SK-N-SH treated with all-trans-retinoic acid at 6 μM for 48 hours (cell line): ENCODE data around the gene TAF1C.

Source experiments
- ATAC-seq: fragments of 200-7000 bp; cut with Tn5 transposase; 3 replicates; pipeline ENCODE4 v1.9.1; 2020; ENCODE audit warnings: mild to moderate bottlenecking, moderate library complexity
- ARNTL ChIP-seq: fragments of 450-650 bp; formaldehyde crosslinking; IDR thresholded peaks from 2 replicates; pipeline ENCODE4 v1.5.0; 2020; ENCODE audit warnings: low read depth, mild to moderate bottlenecking, moderate library complexity, borderline replicate concordance
- BACH2 ChIP-seq: fragments of 250-450 bp; sonication (Bioruptor Pico); IDR thresholded peaks from 2 replicates; pipeline ENCODE4 v1.9.0; 2021; ENCODE audit warnings: mild to moderate bottlenecking, borderline replicate concordance
- CREB5 ChIP-seq: fragments of 250-450 bp; sonication (Bioruptor Pico); IDR thresholded peaks from 2 replicates; pipeline ENCODE4 v1.5.1; 2020; ENCODE audit warnings: low read depth, mild to moderate bottlenecking, moderate library complexity
- CSDC2 ChIP-seq: fragments of 250-450 bp; sonication (Bioruptor Pico); IDR thresholded peaks from 2 replicates; pipeline ENCODE4 v1.5.0; 2020; ENCODE audit warnings: mild to moderate bottlenecking, moderate library complexity
- ESRRG ChIP-seq: fragments of 250-450 bp; sonication (Bioruptor Pico); IDR thresholded peaks from 2 replicates; pipeline ENCODE4 v1.6.1; 2021; ENCODE audit warnings: mild to moderate bottlenecking
- GLIS3 ChIP-seq: fragments of 250-450 bp; sonication (Bioruptor Pico); IDR thresholded peaks from 2 replicates; pipeline ENCODE4 v1.5.0; 2020; ENCODE audit warnings: mild to moderate bottlenecking, moderate library complexity
- OSR1 ChIP-seq: fragments of 250-450 bp; sonication (Bioruptor Pico); IDR thresholded peaks from 2 replicates; pipeline ENCODE4 v1.8.0; 2022; ENCODE audit warnings: moderate library complexity, mild to moderate bottlenecking, inconsistent platforms
- PATZ1 ChIP-seq: fragments of 250-450 bp; sonication (Bioruptor Pico); IDR thresholded peaks from 2 replicates; pipeline ENCODE4 v1.8.0; 2020; ENCODE audit warnings: mild to moderate bottlenecking, moderate library complexity, borderline replicate concordance
- POU6F1 ChIP-seq: fragments of 250-450 bp; sonication (Bioruptor Pico); IDR thresholded peaks from 2 replicates; pipeline ENCODE4 v1.8.0; 2021; ENCODE audit warnings: low read depth, mild to moderate bottlenecking, moderate library complexity, borderline replicate concordance
- PPARA ChIP-seq: fragments of 250-450 bp; sonication (Bioruptor Pico); IDR thresholded peaks from 2 replicates; pipeline ENCODE4 v1.5.0; 2020; ENCODE audit warnings: mild to moderate bottlenecking, borderline replicate concordance
- RARB ChIP-seq: fragments of 250-450 bp; sonication (Bioruptor Pico); IDR thresholded peaks from 2 replicates; pipeline ENCODE4 v1.8.0; 2021; ENCODE audit warnings: mild to moderate bottlenecking, moderate library complexity
- SNAI2 ChIP-seq: fragments of 250-450 bp; sonication (Bioruptor Pico); IDR thresholded peaks from 2 replicates; pipeline ENCODE4 v1.5.0; 2020; ENCODE audit warnings: mild to moderate bottlenecking, moderate library complexity
- TCF4 ChIP-seq: fragments of 250-450 bp; sonication (Bioruptor Pico); IDR thresholded peaks from 2 replicates; pipeline ENCODE4 v1.8.0; 2021; ENCODE audit warnings: mild to moderate bottlenecking, moderate library complexity, borderline replicate concordance
- TOX ChIP-seq: fragments of 250-450 bp; sonication (Bioruptor Pico); IDR thresholded peaks from 2 replicates; pipeline ENCODE4 v1.8.0; 2021; ENCODE audit warnings: mild to moderate bottlenecking, moderate library complexity, borderline replicate concordance
- TSHZ2 ChIP-seq: fragments of 250-450 bp; sonication (Bioruptor Pico); IDR thresholded peaks from 2 replicates; pipeline ENCODE4 v1.5.0; 2020; ENCODE audit warnings: mild to moderate bottlenecking, moderate library complexity
- ZC3H10 ChIP-seq: fragments of 250-450 bp; sonication (Bioruptor Pico); IDR thresholded peaks from 2 replicates; pipeline ENCODE4 v1.5.1; 2021; ENCODE audit warnings: mild to moderate bottlenecking, moderate library complexity
- ZFP3 ChIP-seq: fragments of 250-450 bp; sonication (Bioruptor Pico); IDR thresholded peaks from 2 replicates; pipeline ENCODE4 v1.5.0; 2020; ENCODE audit warnings: mild to moderate bottlenecking, moderate library complexity
- ZFP30 ChIP-seq: fragments of 450-650 bp; formaldehyde crosslinking; IDR thresholded peaks from 2 replicates; pipeline ENCODE4 v1.5.0; 2022; ENCODE audit warnings: mild to moderate bottlenecking, moderate library complexity
- ZNF565 ChIP-seq: fragments of 450-650 bp; formaldehyde crosslinking; conservative IDR thresholded peaks from 2 replicates; pipeline ENCODE4 v1.5.0; 2020; ENCODE audit warnings: low read depth, mild to moderate bottlenecking, moderate library complexity
- ZNF70 ChIP-seq: fragments of 450-650 bp; formaldehyde crosslinking; IDR thresholded peaks from 2 replicates; pipeline ENCODE4 v1.5.0; 2020; ENCODE audit warnings: mild to moderate bottlenecking, moderate library complexity
- ZNF8 ChIP-seq: fragments of 450-650 bp; formaldehyde crosslinking; IDR thresholded peaks from 2 replicates; pipeline ENCODE4 v1.5.0; 2020; ENCODE audit warnings: mild to moderate bottlenecking, moderate library complexity

Gene TAF1C

GRCh38 chr16:84233748-84234147 is 46.9 kb upstream of the TAF1C start (continued):
- TF ChIP-seq PPARA (no peak), GLIS3 (CRISPR knock-in tag) (no peak), CSDC2 (CRISPR knock-in tag) (no peak), SNAI2 (CRISPR knock-in tag) (no peak), ZNF70 (CRISPR knock-in tag) (no peak)

- no peak for ATAC-seq
- TF ChIP-seq POU6F1 (CRISPR knock-in tag) (no peak), ARNTL (CRISPR knock-in tag) (no peak), TSHZ2 (CRISPR knock-in tag) (no peak), SNAI2 (CRISPR knock-in tag) (no peak), ESRRG (CRISPR knock-in tag) (no peak), ZC3H10 (no peak), ZFP3 (CRISPR knock-in tag) (no peak), CREB5 (CRISPR knock-in tag) (no peak), PATZ1 (CRISPR knock-in tag) (no peak), GLIS3 (CRISPR knock-in tag) (no peak), PPARA (no peak), ZFP30 (no peak), BACH2 (CRISPR knock-in tag) (no peak), ZNF8 (CRISPR knock-in tag) (no peak), TOX (CRISPR knock-in tag) (no peak), ZNF565 (CRISPR knock-in tag) (no peak), TCF4 (CRISPR knock-in tag) (no peak), RARB (CRISPR knock-in tag) (no peak), OSR1 (CRISPR knock-in tag) (no peak)
Measured at GRCh38 chr16:84232969-84233368, 46.1 kb upstream of the TAF1C start.

GRCh38 chr16:84232060-84232459 is 45.2 kb upstream of the TAF1C start:
- no peak for ATAC-seq
- TF ChIP-seq PATZ1 (CRISPR knock-in tag): no peak

GRCh38 chr16:84229471-84229870 is 42.6 kb upstream of the TAF1C start:
- ATAC-seq: no peak
- TF ChIP-seq CREB5 (CRISPR knock-in tag) (no peak), ZFP3 (CRISPR knock-in tag) (no peak), GLIS3 (CRISPR knock-in tag) (no peak), RARB (CRISPR knock-in tag) (no peak), ARNTL (CRISPR knock-in tag) (no peak), PPARA (no peak), ZNF565 (CRISPR knock-in tag) (no peak), ZNF8 (CRISPR knock-in tag) (no peak), ZNF70 (CRISPR knock-in tag) (no peak), CSDC2 (CRISPR knock-in tag) (no peak), TOX (CRISPR knock-in tag) (no peak), TCF4 (CRISPR knock-in tag) (no peak)
